CD4-positive, CD25-positive, alpha-beta regulatory T cell (primary cell): ENCODE results near the gene NUDT6. TPM values are rescaled to one million over a fixed set of nuclear protein-coding genes. Genes with fewer than 3 reads are reported as not detected.
"Not testable (repeated sequence)": the region's sequence is repeated elsewhere in the genome, so short reads cannot be mapped to it uniquely, and the experiment has no call there.

Source experiments
- ATAC-seq, 2 donors: fragments of 150-1000 bp; cut with Tn5 transposase; one replicate each; pipeline ENCODE4 v1.10.0; 2021; ENCODE audit warnings: low read depth in 2 of 2, moderate number of reproducible peaks in 2 of 2, moderate library complexity in 1 of 2
- DNase-seq, 3 donors: peaks; one replicate each; pipeline versions ENCODE4 v3.0.0 to v3.0.0-alpha.2; 2012 to 2022; ENCODE audit warnings: mixed read lengths in 1 of 3
- H3K27ac ChIP-seq: one replicate; pipeline ENCODE4 v1.7.0; 2013; ENCODE audit warnings: mild to moderate bottlenecking, low read length; ENCODE audit not compliant: insufficient read depth, poor library complexity, severe bottlenecking
- H3K27me3 ChIP-seq: one replicate; pipeline ENCODE4 v1.7.0; 2013; ENCODE audit warnings: low read length; ENCODE audit not compliant: control insufficient read depth, insufficient read depth
- H3K36me3 ChIP-seq: one replicate; pipeline ENCODE4 v1.7.0; 2013; ENCODE audit warnings: mild to moderate bottlenecking, low read length, moderate library complexity; ENCODE audit not compliant: control insufficient read depth, insufficient read depth
- H3K4me1 ChIP-seq: 2 replicates; pipeline ENCODE4 v1.7.0; 2013; ENCODE audit warnings: mild to moderate bottlenecking, low read length; ENCODE audit not compliant: insufficient read depth, control insufficient read depth, poor library complexity, severe bottlenecking
- H3K4me3 ChIP-seq: one replicate; pipeline ENCODE4 v1.7.0; 2013; ENCODE audit warnings: low read depth, mild to moderate bottlenecking, low read length, moderate library complexity
- H3K9me3 ChIP-seq, 2 experiments: 1 replicate in 1 of 2; 2 replicates in 1 of 2; pipeline ENCODE4 v1.7.0; 2013; ENCODE audit warnings: low read length in 2 of 2, mild to moderate bottlenecking in 1 of 2, moderate library complexity in 1 of 2; ENCODE audit not compliant: control insufficient read depth in 2 of 2
- H3K27ac Mint-ChIP-seq, 3 donors: one replicate each; pipeline ENCODE4 v1.8.0; 2020 to 2022; ENCODE audit warnings: mild to moderate bottlenecking in 3 of 3, mixed read lengths in 3 of 3, moderate library complexity in 2 of 3
- H3K27me3 Mint-ChIP-seq: one replicate; pipeline ENCODE4 v1.8.0; 2022; ENCODE audit warnings: mild to moderate bottlenecking, mixed read lengths
- H3K36me3 Mint-ChIP-seq: one replicate; pipeline ENCODE4 v1.8.0; 2020; ENCODE audit warnings: mixed read lengths
- H3K4me1 Mint-ChIP-seq, 4 donors: one replicate each; pipeline ENCODE4 v1.8.0; 2020 to 2022; ENCODE audit warnings: mixed read lengths in 4 of 4, mild to moderate bottlenecking in 1 of 4
- H3K4me3 Mint-ChIP-seq, 4 donors: one replicate each; pipeline ENCODE4 v1.8.0; 2020 to 2022; ENCODE audit warnings: mild to moderate bottlenecking in 4 of 4, mixed read lengths in 4 of 4, moderate library complexity in 3 of 4
- H3K9me3 Mint-ChIP-seq, 7 donors: one replicate each; pipeline ENCODE4 v1.8.0; 2020 to 2022; ENCODE audit warnings: mixed read lengths in 7 of 7, mild to moderate bottlenecking in 3 of 7, moderate library complexity in 2 of 7
- polyA plus RNA-seq, 4 donors: library from polyadenylated mRNA; unstranded; fragments of 300-500 nt; fragmentation: Illumina TruSeq; gene quantifications; one replicate each; pipeline ENCODE4 v1.2.3, GENCODE V29; 2021
- total RNA-seq: library from RNA; stranded (reverse); gene quantifications from one replicate; pipeline ENCODE4 v1.2.3, GENCODE V29; 2022

The NUDT6 gene
- total and polyA plus RNA-seq, 5 donors from 2014 or later = 1.8 to 4.8 (median 3.1) TPM

DNA sequence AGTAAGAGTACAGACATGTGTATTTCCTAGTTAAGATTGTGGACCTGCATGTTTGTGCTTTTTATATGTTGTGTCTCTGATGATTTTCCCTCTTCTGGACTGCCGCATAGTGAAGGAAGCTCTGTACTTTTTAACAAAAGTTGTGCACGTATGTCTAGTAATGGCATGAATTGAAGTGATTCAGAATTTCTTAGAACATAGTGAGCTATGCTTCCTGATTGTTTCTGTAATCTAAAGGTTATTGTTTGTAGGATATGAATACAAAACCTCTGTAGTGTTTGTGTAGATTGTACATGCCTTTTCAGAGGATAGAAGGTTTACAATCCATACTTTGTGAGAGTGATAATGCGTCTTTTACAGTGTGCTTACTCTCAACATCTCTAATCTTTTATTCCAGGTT, 37.0 kb upstream of the NUDT6 start:
- Mint-ChIP-seq H3K4me3 (no peak overlapping the region), H3K27ac (no peak overlapping the region), H3K36me3 (peaks cover 13% of the 10 kb centered on the region), H3K9me3 (no peaks in the 10 kb centered on the region), H3K4me1 (peaks cover 0 to 22% (median 10%) of the 10 kb centered on the region in 4 donors), H3K27me3 (no peaks in the 10 kb centered on the region)
- DNase-seq (no peak), ATAC-seq (no peak)
- no peaks in the 10 kb centered on the region for H3K27me3 ChIP-seq
- no peak overlapping the region for H3K27ac ChIP-seq
- peaks cover 3% of the 10 kb centered on the region for H3K36me3 ChIP-seq
- no peaks in the 10 kb centered on the region for H3K9me3 ChIP-seq
- H3K4me3 ChIP-seq = no peak overlapping the region
- H3K4me1 ChIP-seq = no peaks in the 10 kb centered on the region

DNA sequence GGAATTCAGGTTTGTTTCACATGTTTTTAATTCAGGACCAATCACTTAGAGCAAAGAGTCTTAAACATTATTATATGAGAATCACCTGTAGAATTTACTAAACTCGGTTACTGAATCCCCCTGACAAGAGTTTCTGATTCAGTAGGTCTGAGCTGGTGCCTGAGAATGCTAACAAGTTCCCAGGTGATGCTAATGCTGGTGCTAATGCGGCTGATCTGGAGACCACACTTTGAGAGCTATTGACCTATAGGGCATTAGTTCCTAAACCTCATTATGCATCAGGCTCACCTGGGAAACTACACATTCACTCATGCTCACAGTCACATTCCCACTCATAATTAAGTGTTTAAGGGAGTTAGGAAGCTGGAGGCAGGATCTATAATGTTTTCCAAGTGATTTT, 36.1 kb upstream of the NUDT6 start:
- peaks cover 21% of the 10 kb centered on the region for H3K36me3 Mint-ChIP-seq
- peaks cover 0 to 22% (median 9%) of the 10 kb centered on the region in 4 donors for H3K4me1 Mint-ChIP-seq
- no peak overlapping the region for H3K27ac ChIP-seq
- no peaks in the 10 kb centered on the region for H3K9me3 Mint-ChIP-seq
- no peak for DNase-seq
- ATAC-seq = no peak
- no peak overlapping the region for H3K4me3 ChIP-seq
- H3K9me3 ChIP-seq = no peaks in the 10 kb centered on the region
- no peaks in the 10 kb centered on the region for H3K27me3 Mint-ChIP-seq
- H3K27ac Mint-ChIP-seq = no peak overlapping the region
- H3K27me3 ChIP-seq = no peaks in the 10 kb centered on the region
- no peaks in the 10 kb centered on the region for H3K4me1 ChIP-seq
- H3K36me3 ChIP-seq = peaks cover 3% of the 10 kb centered on the region
- H3K4me3 Mint-ChIP-seq = no peak overlapping the region

DNA sequence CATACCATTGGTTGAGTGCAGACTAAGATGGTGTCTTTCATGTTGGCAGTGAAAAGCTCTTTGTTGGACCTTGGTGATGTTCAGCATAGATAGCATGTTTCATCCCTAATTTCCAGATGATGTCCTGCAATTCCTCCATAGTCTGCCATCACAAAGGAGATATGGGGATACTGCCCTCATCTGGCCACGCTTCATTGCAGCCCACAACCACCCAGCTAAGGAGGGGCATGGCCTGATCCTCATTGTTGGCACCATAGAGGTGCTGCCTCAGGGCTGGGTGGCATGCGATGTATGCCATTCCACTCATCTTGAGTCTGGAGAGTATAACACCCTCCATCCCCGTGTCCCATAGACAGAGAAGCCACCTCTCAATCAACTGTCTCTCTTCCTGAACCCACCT, 31.5 kb upstream of the NUDT6 start:
- peaks cover 0 to 9% (median 3%) of the 10 kb centered on the region in 4 donors for H3K4me1 Mint-ChIP-seq
- no peaks in the 10 kb centered on the region for H3K27me3 Mint-ChIP-seq
- Histone ChIP-seq H3K36me3 (peaks cover 35% of the 10 kb centered on the region), H3K27me3 (no peaks in the 10 kb centered on the region), H3K27ac (no peak overlapping the region), H3K4me3 (no peak overlapping the region), H3K9me3 (no peaks in the 10 kb centered on the region), H3K4me1 (no peaks in the 10 kb centered on the region)
- no peak overlapping the region for H3K27ac Mint-ChIP-seq
- H3K36me3 Mint-ChIP-seq = peaks cover 49% of the 10 kb centered on the region
- H3K4me3 Mint-ChIP-seq = no peak overlapping the region
- DNase-seq (no peak), ATAC-seq (no peak)
- H3K9me3 Mint-ChIP-seq = no peaks in the 10 kb centered on the region

DNA sequence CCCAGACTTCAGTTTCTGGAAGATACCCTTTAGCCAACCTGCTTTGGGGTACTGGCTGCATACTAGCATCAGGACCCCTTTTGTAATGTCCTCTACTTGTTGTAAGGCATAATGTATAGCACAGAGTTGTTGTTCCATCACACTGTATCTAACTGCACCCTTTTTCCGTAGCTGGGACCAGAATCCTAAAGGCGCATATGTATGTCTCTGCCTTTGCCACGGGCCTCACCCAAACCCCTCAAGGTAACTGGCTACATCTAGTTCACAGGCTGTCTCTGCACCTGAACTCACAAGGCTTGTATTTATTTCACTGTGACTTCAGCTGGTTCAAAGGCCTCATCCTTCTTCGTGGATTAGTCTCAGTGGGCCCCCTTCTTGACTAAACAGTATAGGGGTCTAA, 29.6 kb upstream of the NUDT6 start:
- H3K36me3 ChIP-seq = peaks cover 54% of the 10 kb centered on the region
- H3K4me3 Mint-ChIP-seq = no peak overlapping the region

DNA sequence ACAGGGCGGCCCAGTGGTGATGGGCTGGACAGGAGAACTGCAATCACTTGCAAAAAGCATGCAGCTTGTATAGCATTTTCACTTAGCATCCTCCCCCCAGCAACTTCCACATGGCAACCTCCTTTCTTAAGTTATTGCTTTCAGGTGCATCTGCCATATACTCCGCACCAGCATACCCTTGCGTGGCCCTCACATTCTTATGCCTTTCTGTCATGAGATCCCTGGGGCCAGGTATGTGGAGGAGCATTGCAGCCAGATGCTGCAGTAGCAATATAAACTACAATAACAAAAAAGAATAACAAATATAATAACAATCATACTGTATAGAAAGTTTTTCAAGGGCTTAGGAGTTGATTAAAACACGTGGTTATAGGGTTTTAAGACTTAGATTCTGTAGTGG, 26.3 kb upstream of the NUDT6 start:
- DNase-seq = no peak
- H3K4me1 Mint-ChIP-seq = peaks cover 0 to 6% (median 2%) of the 10 kb centered on the region in 4 donors
- Histone ChIP-seq H3K9me3 (no peaks in the 10 kb centered on the region), H3K4me1 (no peaks in the 10 kb centered on the region), H3K4me3 (no peak overlapping the region), H3K27me3 (no peaks in the 10 kb centered on the region), H3K27ac (no peak overlapping the region), H3K36me3 (peaks cover 60% of the 10 kb centered on the region)
- no peak overlapping the region for H3K4me3 Mint-ChIP-seq
- no peak for ATAC-seq
- peaks cover 64% of the 10 kb centered on the region for H3K36me3 Mint-ChIP-seq
- no peaks in the 10 kb centered on the region for H3K27me3 Mint-ChIP-seq
- H3K27ac Mint-ChIP-seq = no peak overlapping the region
- no peaks in the 10 kb centered on the region for H3K9me3 Mint-ChIP-seq

More for the DNA sequence above, 29.6 kb upstream of the NUDT6 start:
- Histone ChIP-seq H3K9me3 (no peaks in the 10 kb centered on the region), H3K27ac (no peak overlapping the region), H3K4me3 (no peak overlapping the region), H3K4me1 (no peaks in the 10 kb centered on the region), H3K27me3 (no peaks in the 10 kb centered on the region)
- no peak for ATAC-seq
- no peaks in the 10 kb centered on the region for H3K9me3 Mint-ChIP-seq
- no peak overlapping the region for H3K27ac Mint-ChIP-seq
- no peak for DNase-seq
- H3K36me3 Mint-ChIP-seq = peaks cover 57% of the 10 kb centered on the region
- peaks cover 0 to 3% (median 2%) of the 10 kb centered on the region in 4 donors for H3K4me1 Mint-ChIP-seq
- H3K27me3 Mint-ChIP-seq = no peaks in the 10 kb centered on the region

DNA sequence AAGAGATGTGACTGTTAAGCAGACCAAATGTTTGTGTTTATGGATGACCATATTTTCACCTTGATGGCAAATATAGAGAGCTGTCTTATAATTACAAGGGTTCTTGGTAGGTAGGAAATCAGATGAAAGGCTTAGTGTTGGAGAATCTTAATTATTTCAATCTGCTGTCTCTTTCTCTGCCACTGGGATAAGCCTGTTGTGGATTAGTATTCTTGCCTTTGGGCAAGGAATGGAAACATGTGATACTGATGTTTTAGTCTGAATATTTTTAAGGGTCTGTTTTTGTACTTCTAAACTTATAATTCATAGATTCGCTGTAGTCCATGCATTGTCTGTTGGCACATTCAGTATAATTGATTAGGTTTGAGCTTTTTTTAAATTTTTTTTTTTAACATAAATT, 23.7 kb upstream of the NUDT6 start:
- Mint-ChIP-seq H3K9me3 (no peaks in the 10 kb centered on the region), H3K36me3 (peaks cover 49% of the 10 kb centered on the region), H3K4me1 (peaks cover 0 to 6% (median 4%) of the 10 kb centered on the region in 4 donors), H3K27ac (peak overlapping the region in 1 of 3 donors; percentile 62), H3K4me3 (no peak overlapping the region), H3K27me3 (no peaks in the 10 kb centered on the region)
- Histone ChIP-seq H3K36me3 (peaks cover 44% of the 10 kb centered on the region), H3K9me3 (no peaks in the 10 kb centered on the region), H3K4me3 (no peak overlapping the region), H3K27me3 (no peaks in the 10 kb centered on the region), H3K4me1 (no peaks in the 10 kb centered on the region), H3K27ac (no peak overlapping the region)
- DNase-seq = no peak
- no peak for ATAC-seq

DNA sequence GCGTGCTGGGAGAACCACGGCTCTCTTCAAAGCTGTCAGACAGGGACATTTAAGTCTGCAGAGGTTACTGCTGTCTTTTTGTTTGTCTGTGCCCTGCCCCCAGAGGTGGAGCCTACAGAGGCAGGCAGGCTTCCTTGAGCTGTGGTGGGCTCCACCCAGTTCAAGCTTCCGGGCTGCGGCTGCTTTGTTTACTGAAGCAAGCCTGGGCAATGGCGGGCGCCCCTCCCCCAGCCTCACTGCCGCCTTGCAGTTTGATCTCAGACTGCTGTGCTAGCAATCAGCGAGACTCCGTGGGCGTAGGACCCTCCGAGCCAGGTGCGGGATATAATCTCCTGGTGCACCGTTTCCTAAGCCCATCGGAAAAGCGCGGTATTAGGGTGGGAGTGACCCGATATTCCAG, 22.7 kb upstream of the NUDT6 start:
- H3K4me3 Mint-ChIP-seq, H3K4me1 ChIP-seq, H3K4me3 ChIP-seq, H3K27ac ChIP-seq, H3K4me1 Mint-ChIP-seq, H3K27me3 ChIP-seq, H3K9me3 ChIP-seq, ATAC-seq, H3K27me3 Mint-ChIP-seq, H3K9me3 Mint-ChIP-seq, H3K27ac Mint-ChIP-seq: not testable (repeated sequence)
- H3K36me3 ChIP-seq = peaks cover 37% of the 10 kb centered on the region
- peaks cover 45% of the 10 kb centered on the region for H3K36me3 Mint-ChIP-seq
- peak in 1 of 3 donors; percentile 27 for DNase-seq

DNA sequence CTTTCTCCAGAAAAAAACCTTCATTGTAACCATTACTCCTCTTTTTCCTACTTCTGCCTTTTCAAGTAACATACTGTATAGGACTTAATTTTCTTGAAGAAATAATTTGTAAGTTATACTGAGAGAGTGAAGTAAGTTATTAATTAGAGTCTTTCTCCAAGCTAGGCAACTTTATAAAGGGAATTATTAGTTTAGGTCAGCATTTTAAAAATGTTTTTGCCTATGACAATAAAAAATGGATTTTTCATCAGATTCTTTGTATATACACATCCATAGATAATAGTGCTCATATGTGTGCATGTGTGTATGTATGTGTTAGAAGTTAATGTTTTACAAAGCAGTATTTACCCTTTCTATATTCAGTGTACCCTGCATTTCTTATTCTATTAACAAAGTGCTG, 10.4 kb upstream of the NUDT6 start:
- ATAC-seq = no peak
- H3K4me3 ChIP-seq = no peak overlapping the region
- H3K4me1 ChIP-seq = no peaks in the 10 kb centered on the region
- Mint-ChIP-seq H3K27me3 (no peaks in the 10 kb centered on the region), H3K27ac (no peak overlapping the region), H3K36me3 (peaks cover 25% of the 10 kb centered on the region), H3K9me3 (no peaks in the 10 kb centered on the region), H3K4me1 (peaks cover 0 to 8% (median 2%) of the 10 kb centered on the region in 4 donors), H3K4me3 (no peak overlapping the region)
- no peak overlapping the region for H3K27ac ChIP-seq
- H3K9me3 ChIP-seq = no peaks in the 10 kb centered on the region
- H3K27me3 ChIP-seq = no peaks in the 10 kb centered on the region
- peaks cover 43% of the 10 kb centered on the region for H3K36me3 ChIP-seq
- DNase-seq = no peak
